HG02981 (cell line): Measurements from ENCODE around the gene OSBPL2.

Source experiments
- ATAC-seq: cut with Tn5 transposase; IDR thresholded peaks from one replicate; pipeline ENCODE4 v1.9.1; 2021; ENCODE audit warnings: mild to moderate bottlenecking, moderate library complexity; ENCODE audit not compliant: unreplicated experiment

OSBPL2 gene

GRCh38 chr20:62232770-62233645, 5.3 kb upstream of the OSBPL2 start:
- ATAC-seq, result no peak

GRCh38 chr20:62233684-62234083, 4.6 kb upstream of the OSBPL2 start:
- ATAC-seq, result no peak

GRCh38 chr20:62234339-62234738, 4.0 kb upstream of the OSBPL2 start:
- no peak for ATAC-seq

- no peak for ATAC-seq
These were observed 3.1 kb upstream of the OSBPL2 start for GRCh38 chr20:62235001-62235776.

DNA sequence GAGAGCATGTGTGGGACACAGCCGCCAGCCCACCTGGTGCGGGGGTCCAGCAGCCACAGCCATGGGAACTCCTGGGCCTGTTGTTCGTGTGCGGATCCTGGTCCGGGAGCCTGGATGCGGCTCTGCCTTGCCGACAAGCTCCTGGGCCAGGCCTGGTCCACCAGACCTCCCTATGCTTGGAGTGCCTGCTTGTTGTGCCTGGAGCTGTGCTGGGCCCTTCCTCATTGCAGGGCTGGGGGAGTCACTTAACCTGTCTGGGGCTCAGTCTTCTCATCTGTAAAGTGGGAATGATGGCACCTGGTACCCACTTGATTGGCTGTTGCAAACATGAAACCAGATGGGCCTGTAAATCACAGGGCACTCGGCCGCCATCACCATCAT, 2.6 kb upstream of the OSBPL2 start:
- ATAC-seq, result no peak

DNA sequence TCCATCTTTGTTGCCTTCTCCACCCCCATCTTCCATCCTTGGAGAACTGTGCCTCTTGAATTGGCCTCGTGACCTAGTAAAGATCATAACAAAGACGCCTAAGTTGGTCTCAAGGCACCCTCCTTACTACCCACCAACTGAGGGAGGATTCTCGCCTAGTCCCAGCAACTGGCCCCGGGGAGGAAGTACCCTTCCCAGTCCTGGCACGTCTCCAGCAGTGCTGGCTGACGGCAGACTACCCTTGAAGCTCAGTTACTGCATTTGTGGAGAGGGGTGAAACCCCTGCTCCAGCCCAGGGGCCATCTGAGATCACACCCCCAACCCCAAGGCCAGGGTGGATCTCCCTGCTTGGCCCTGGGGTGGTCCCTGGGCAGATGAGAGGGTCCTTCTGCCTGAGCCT, 2.1 kb upstream of the OSBPL2 start:
- no peak for ATAC-seq

GRCh38 chr20:62236766-62237513, 1.4 kb upstream of the OSBPL2 start:
- no peak for ATAC-seq

DNA sequence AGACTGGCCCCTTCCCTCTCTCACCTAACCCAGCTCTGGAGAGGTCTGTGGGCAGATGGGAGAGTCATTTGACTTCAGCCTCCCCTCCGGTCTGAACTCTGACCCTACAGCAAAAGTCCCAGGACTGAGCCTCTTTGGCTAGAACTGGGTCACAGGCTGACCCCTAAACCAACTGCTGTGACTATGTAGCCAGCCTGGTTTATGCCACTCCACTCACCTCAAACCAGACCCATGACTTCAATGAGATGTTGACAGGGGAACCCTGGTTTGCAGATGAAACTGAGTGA, 864 bp upstream of the OSBPL2 start:
- no peak for ATAC-seq

- ATAC-seq, result peak; percentile 9
These were observed 402 bp downstream of the OSBPL2 start for GRCh38 chr20:62238569-62239277.

- ATAC-seq, result no peak
These were observed 1.1 kb downstream of the OSBPL2 start for GRCh38 chr20:62239278-62239879.

DNA sequence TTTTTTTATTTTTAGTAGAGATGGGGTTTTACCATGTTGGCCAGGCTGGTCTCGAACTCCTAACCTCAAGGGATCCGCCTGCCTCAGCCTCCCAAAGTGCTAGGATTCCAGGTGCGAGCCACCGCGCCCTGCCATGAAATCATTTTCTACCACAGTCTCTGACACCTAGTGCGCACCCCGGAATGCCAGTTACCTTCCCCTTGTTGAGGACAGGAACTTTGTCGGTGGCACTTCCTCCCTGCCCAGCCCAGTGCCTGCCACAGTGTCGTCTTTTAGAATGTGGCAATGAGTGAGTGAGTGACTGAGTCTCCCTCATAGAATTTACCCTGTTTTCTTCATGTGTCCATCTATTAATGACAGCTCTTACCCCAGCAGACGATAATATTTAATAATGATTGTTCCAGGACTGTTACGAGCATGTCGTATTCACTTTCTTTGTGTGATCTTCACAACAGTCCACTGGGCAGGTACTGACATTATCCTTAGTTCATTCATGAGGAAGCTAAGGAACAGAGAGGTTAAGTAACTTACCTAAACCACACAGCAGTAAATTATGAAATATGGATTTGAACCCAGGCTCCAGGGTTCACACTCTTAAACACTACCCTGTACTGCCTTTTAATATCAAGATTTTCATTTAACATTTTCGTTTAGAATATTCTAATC, 1.8 kb downstream of the OSBPL2 start:
- ATAC-seq, result no peak

GRCh38 chr20:62241506-62241905, 3.2 kb downstream of the OSBPL2 start:
- no peak for ATAC-seq

- ATAC-seq, result no peak
These were observed 3.9 kb downstream of the OSBPL2 start for GRCh38 chr20:62242176-62242575.

DNA sequence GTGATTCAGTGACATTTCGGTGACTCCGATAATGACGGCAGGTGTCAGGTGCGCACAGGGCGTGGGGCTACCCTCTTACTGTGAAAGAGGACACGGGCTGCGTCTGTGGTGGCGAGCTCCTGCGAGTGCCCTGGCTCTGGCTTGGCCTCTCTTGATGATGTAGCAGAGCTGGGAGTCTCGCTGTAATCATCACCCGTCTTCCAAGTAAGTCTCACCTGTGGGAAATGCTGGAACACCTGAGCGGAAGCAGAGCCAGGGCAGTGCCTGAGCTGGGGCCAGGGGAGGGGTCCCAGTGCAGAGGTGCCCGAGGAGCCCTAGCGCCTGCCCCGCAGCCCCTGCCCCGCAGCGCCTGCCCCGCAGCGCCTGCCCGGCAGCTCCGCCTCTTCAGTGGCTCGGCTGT, 4.8 kb downstream of the OSBPL2 start:
- no peak for ATAC-seq

GRCh38 chr20:62243906-62244515, 5.7 kb downstream of the OSBPL2 start:
- no peak for ATAC-seq

- no peak for ATAC-seq
These were observed 6.4 kb downstream of the OSBPL2 start for GRCh38 chr20:62244644-62245108.

DNA sequence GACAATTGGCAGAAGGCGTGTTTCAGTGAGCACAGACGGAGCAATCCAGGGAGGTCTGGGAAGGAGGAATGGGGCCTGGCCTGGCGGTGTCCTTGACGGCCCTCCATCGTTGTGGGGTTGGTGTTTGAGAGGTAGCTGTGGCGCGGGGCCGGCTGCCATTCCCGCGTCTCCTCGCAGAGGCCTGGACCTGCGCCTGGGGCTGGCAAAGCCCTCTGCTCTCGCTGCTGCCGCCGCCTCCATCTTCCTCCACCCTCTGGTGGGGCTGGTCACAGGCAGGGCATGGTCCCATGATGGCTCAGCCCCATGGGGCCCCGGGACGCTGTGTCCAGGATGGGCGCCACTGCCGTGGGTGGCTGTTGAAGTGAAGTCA, 7.6 kb downstream of the OSBPL2 start:
- no peak for ATAC-seq

GRCh38 chr20:62246431-62246830, 8.1 kb downstream of the OSBPL2 start:
- ATAC-seq, result no peak

DNA sequence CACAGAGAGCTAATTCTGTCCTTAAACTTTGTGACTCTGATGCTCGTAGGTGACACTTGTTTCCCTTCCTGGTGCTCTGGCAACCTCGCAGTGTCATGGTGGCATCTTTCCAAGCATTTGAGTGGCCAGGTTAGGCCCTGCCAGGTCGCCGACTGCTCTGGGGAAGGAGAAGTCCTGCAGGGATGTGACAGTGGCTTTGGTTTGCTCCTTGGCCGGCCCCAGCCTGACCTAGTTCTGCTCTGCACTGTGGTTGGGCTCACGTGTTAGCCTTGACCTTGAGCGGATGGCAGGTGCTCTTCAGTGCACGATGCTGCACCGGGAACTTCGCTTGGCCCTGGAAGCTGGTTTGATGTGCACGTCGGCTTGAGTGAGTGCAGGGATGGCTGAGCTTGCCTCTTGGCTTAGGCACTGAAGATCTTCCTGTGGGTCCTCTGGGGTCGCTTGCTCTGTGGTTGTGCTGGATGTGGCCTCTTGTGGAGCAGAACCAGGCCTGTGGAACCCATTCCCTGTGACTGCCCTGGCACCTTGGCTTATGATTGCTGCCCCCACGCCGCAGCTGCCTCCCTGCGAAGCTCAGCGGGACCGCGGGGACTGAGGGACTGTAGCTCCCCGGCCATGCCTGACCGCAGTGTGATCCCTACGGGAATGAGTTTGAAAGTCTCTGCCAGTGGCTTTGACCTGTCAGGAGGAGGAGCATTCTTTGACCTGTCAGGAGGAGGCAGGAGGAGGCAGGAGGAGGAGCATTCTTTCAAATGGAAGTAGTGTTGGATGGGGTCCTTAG, 8.7 kb downstream of the OSBPL2 start:
- no peak for ATAC-seq
